Measurements from ENCODE around the gene ZNRF1.

- no peak for TF ChIP-seq CTCF (IDR thresholded peaks at IDR 0.05)
- no peak for TF ChIP-seq POLR2A (IDR thresholded peaks at IDR 0.05)
- no peak for TF ChIP-seq POLR2AphosphoS5 (IDR thresholded peaks at IDR 0.05)
Observed at GRCh38 chr16:75021410-75021809, 22.6 kb downstream of the ZNRF1 start.
